Prostate gland (tissue), 2 donors: ENCODE data around the gene LDAF1.

Source experiments
- POLR2A ChIP-seq: fragments of 450-650 bp; IDR thresholded peaks from one replicate; pipeline ENCODE4 v1.6.1; 2016; ENCODE audit warnings: antibody characterized with exemption, mild to moderate bottlenecking
- TF ChIP-seq, protein P1 (sequence below), 4 experiments: fragments of 200-600 bp in 2 of 4; fragments of 450-650 bp in 2 of 4; sonication (generic) in 2 of 4; IDR thresholded peaks; 1 replicate in 3 of 4; 2 replicates in 1 of 4; pipeline ENCODE4 v1.5.1; 2016 to 2019; ENCODE audit warnings: antibody characterized with exemption in 4 of 4, mild to moderate bottlenecking in 2 of 4, moderate library complexity in 2 of 4

GRCh38 chr16:21157632-21158031, 842 bp upstream of the LDAF1 start:
- TF ChIP-seq, protein P1, sequence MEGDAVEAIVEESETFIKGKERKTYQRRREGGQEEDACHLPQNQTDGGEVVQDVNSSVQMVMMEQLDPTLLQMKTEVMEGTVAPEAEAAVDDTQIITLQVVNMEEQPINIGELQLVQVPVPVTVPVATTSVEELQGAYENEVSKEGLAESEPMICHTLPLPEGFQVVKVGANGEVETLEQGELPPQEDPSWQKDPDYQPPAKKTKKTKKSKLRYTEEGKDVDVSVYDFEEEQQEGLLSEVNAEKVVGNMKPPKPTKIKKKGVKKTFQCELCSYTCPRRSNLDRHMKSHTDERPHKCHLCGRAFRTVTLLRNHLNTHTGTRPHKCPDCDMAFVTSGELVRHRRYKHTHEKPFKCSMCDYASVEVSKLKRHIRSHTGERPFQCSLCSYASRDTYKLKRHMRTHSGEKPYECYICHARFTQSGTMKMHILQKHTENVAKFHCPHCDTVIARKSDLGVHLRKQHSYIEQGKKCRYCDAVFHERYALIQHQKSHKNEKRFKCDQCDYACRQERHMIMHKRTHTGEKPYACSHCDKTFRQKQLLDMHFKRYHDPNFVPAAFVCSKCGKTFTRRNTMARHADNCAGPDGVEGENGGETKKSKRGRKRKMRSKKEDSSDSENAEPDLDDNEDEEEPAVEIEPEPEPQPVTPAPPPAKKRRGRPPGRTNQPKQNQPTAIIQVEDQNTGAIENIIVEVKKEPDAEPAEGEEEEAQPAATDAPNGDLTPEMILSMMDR (IDR thresholded peaks at IDR 0.05) = no peak
- no peak for TF ChIP-seq POLR2A
